HL-60 (cell line): ENCODE results near the gene SFXN4.

Source experiments
- DNase-seq, 2 experiments: peaks; one replicate each; pipeline ENCODE4 v3.0.0-alpha.2; 2010 to 2020; ENCODE audit warnings: low read depth in 1 of 2, low spot score in 1 of 2
- H3K27ac ChIP-seq: fragments of 250-450 bp; sonication (Bioruptor Pico); replicated peaks from 2 replicates; pipeline ENCODE4 v1.5.1; 2020; ENCODE audit warnings: mild to moderate bottlenecking, moderate library complexity
- H3K27me3 ChIP-seq: fragments of 250-450 bp; sonication (Bioruptor Pico); 2 replicates; pipeline ENCODE4 v1.5.1; 2021; ENCODE audit warnings: mild to moderate bottlenecking, moderate library complexity; ENCODE audit not compliant: insufficient read depth, poor library complexity, severe bottlenecking
- H3K4me3 ChIP-seq: replicated peaks from 2 replicates; pipeline ENCODE4 v1.5.1; 2011; ENCODE audit warnings: mild to moderate bottlenecking, control low read depth, low read length; ENCODE audit not compliant: insufficient read depth
- CTCF ChIP-seq: IDR thresholded peaks from one replicate; pipeline ENCODE4 v1.5.1; 2011; ENCODE audit warnings: low read length, control low read depth, inconsistent platforms; ENCODE audit not compliant: insufficient read depth
- GABPA ChIP-seq: IDR thresholded peaks from 2 replicates; pipeline ENCODE4 v1.6.1; 2012; ENCODE audit warnings: low read depth
- POLR2AphosphoS5 ChIP-seq: IDR thresholded peaks from 2 replicates; pipeline ENCODE4 v1.6.1; 2012; ENCODE audit warnings: low read depth
- SPI1 ChIP-seq: IDR thresholded peaks from 2 replicates; pipeline ENCODE4 v1.6.1; 2012; ENCODE audit warnings: low read depth, mild to moderate bottlenecking, borderline replicate concordance
- TF ChIP-seq, protein P1 (sequence below): IDR thresholded peaks from 2 replicates; pipeline ENCODE4 v1.6.1; 2012; ENCODE audit warnings: low read depth; ENCODE audit not compliant: insufficient replicate concordance

SFXN4 gene

DNA sequence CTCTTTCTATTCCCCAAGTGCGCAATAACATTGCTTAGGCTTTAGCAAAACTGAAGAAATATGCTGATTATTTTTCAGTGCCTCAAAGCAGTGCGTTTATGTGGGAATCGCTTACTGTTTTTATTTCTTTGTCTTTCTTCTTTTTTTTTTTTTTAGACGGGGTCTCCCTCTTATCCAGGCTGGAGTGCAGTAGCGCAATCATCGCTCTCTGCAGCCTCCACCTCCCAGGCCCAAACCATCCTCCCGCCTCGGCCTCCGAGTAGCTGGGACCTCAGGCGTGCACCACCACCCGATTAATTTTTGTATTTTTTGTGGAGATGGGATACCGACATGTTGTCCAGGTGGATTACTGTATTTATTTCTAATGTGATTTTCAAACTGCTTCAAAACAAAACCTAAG lies 60.4 kb downstream of the SFXN4 start:
- no peaks in the 10 kb centered on the region for H3K27me3 ChIP-seq
- H3K27ac ChIP-seq: peak overlapping the region; percentile 61
- no peak for TF ChIP-seq POLR2AphosphoS5
- H3K4me3 ChIP-seq: peak overlapping the region; percentile 66
- DNase-seq: no peak

DNA sequence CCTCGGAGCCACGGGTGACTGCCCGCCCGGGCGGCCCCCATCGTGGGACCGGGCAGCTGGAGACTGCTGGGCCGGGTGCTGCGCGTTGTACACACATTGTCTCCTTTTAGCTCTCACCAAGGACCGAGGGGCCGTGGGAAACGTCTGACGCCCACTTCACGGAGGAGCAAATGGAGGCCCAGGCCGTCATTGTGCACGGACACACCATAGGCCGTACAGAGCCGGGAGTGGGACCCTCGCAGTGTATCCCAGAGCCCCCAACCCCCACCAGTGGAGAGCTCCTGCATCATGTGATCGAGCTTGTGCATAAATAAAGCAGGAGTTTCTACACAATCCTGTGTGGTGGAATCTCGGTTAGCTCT lies 60.9 kb downstream of the SFXN4 start:
- DNase-seq: peak in 1 of 2 experiments; percentile 15
- Histone ChIP-seq H3K27me3 (no peaks in the 10 kb centered on the region), H3K4me3 (peak overlapping the region; percentile 66), H3K27ac (peak overlapping the region; percentile 61)
- TF ChIP-seq POLR2AphosphoS5: no peak

DNA sequence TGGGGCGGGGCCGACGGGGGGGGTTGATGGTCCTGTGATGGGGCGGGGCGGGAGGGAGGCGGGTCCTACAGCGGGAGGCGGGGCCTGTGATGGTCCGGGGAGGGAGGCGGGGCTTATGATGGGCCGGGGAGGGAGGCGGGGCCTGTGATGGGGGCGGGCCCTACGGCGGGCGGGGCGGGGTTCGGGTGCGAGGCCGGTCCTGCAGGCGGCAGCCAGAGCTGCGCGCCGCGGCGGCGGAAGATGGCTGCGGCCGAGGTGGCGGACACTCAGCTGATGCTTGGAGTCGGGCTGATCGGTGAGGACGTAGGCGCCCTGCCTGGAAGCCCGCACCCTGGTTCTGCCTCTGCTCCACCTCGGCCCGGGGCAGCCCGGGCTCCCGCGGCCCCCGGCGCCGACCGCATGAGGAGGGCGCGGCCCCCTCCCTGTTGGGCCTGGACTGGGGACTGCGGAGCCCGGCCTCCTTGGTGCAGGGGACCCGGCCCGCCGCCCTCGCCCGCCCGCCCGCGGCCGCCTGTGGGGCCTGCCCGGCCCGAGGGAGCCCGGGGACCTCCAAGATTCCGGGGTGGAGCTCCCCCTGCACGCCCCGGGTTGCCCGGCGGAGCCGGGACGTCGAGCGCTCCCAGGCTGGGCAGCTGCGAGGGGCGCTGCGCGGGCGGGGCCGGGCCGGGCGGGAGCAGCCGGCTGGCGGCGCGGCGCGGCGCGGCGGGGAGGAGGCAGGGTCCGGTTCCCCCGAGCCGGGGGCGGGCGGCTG lies 61.4 kb downstream of the SFXN4 start, which contains the start of gene DENND10:
TSS of gene DENND10 (plus strand) at position 211 of the 751 bp plus-strand sequence. CDS start at position 241, 30 bp downstream.
- TF ChIP-seq, protein P1, sequence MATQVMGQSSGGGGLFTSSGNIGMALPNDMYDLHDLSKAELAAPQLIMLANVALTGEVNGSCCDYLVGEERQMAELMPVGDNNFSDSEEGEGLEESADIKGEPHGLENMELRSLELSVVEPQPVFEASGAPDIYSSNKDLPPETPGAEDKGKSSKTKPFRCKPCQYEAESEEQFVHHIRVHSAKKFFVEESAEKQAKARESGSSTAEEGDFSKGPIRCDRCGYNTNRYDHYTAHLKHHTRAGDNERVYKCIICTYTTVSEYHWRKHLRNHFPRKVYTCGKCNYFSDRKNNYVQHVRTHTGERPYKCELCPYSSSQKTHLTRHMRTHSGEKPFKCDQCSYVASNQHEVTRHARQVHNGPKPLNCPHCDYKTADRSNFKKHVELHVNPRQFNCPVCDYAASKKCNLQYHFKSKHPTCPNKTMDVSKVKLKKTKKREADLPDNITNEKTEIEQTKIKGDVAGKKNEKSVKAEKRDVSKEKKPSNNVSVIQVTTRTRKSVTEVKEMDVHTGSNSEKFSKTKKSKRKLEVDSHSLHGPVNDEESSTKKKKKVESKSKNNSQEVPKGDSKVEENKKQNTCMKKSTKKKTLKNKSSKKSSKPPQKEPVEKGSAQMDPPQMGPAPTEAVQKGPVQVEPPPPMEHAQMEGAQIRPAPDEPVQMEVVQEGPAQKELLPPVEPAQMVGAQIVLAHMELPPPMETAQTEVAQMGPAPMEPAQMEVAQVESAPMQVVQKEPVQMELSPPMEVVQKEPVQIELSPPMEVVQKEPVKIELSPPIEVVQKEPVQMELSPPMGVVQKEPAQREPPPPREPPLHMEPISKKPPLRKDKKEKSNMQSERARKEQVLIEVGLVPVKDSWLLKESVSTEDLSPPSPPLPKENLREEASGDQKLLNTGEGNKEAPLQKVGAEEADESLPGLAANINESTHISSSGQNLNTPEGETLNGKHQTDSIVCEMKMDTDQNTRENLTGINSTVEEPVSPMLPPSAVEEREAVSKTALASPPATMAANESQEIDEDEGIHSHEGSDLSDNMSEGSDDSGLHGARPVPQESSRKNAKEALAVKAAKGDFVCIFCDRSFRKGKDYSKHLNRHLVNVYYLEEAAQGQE: no peak
- peak; percentile 72; the same call in 1 of the 2 replicates for TF ChIP-seq POLR2AphosphoS5
- peak within 1 kb of the TSS; percentile 61 for H3K27ac ChIP-seq
- DNase-seq: peak; percentile 62 to 66
- no peaks in the 10 kb centered on the region for H3K27me3 ChIP-seq
- H3K4me3 ChIP-seq: peak within 1 kb of the TSS; percentile 66

DNA sequence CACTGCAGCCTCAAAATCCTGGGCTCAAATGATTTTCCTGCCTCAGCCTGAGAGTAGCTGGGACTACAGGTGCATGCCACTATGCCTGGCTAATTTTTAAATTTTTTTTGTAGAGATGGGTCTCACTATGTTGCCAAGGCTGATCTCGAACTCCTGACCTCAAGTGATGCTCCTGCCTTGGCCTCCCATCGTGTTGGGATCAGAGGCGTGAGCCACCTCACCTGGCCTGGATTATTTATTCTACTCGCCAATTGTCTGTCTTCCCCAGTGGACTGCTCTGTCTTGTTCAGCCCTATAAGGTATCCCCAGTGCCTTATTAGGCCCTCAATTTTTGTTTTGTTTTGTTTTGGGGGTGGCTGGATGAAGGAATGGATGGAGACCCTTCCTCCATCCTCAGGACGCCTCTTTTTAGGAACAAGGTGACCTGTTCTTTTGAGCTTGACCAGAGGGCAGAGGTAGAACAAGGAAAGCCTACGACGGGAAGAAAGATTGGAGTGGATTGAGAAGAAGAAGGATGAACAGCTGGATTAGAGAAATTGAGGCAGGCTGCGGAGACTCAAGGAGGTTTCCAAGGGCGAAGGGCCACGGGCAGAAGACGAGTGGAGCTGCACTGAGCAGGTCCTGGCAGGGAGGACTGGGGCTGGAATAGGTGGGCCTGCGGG lies 62.1 kb downstream of the SFXN4 start:
- H3K27ac ChIP-seq: no peak overlapping the region
- H3K4me3 ChIP-seq: no peak overlapping the region
- TF ChIP-seq CTCF (no peak), SPI1 (no peak), POLR2AphosphoS5 (no peak), GABPA (no peak)
- TF ChIP-seq, protein P1: no peak
- no peaks in the 10 kb centered on the region for H3K27me3 ChIP-seq
- no peak for DNase-seq

DNA sequence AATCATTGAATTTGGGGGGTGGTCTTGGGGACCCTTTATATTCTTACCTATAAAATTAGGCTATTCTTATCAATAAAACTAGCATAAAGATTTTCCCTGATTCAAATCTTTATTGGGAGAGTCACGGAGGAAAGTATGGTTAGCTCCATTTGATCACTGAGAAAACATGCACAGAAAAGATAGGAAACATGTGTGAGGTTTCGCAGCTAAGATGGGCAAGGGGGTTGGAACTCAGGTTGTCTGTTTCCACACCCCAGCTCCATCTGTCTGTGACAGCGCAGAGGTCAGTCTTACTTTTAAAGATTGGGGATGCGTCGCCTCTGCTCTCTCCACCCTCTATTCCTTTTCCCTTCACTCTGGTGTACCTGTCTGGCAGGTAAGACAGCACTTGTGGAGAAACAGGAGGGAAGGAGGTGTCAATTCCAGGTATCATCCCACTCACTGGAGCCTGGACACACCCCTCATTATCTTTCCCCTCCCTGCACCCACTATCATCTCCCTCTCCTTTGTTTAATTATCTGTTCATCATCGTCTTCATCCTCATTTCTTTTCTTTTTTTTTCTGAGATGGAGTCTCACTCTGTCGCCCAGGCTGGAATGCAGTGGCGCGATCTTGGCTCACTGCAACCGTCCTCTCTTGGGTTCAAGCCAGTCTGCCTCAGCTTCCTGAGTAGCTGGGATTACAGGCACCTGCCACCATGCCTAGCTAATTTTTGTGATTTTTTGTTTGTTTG lies 64.0 kb downstream of the SFXN4 start:
- no peak overlapping the region for H3K27ac ChIP-seq
- no peak overlapping the region for H3K4me3 ChIP-seq

More for the DNA sequence above, 64.0 kb downstream of the SFXN4 start:
- no peaks in the 10 kb centered on the region for H3K27me3 ChIP-seq
- TF ChIP-seq SPI1 (no peak), CTCF (no peak), GABPA (no peak), POLR2AphosphoS5 (no peak)
- TF ChIP-seq, protein P1: no peak
- no peak for DNase-seq
